HepG2 (cell line): Measurements from ENCODE around the gene MYOM1. TPM values are rescaled to one million over a fixed set of nuclear protein-coding genes. Genes with fewer than 3 reads are reported as not detected.

Source experiments
- KDM3A ChIP-seq: IDR thresholded peaks from 2 replicates; pipeline ENCODE4 v1.6.1; 2018; ENCODE audit warnings: low read depth, missing compliant biosample characterization
- NFE2L2 ChIP-seq: fragments of 150-350 bp; IDR thresholded peaks from 2 replicates; pipeline ENCODE4 v1.6.1; 2014; ENCODE audit warnings: low read length
- NFRKB ChIP-seq: fragments of 450-650 bp; IDR thresholded peaks from 2 replicates; pipeline ENCODE4 v1.6.1; 2017
- PHB2 ChIP-seq: fragments of 450-650 bp; IDR thresholded peaks from 2 replicates; pipeline ENCODE4 v1.6.1; 2018; ENCODE audit not compliant: partially characterized antibody
- PTBP1 ChIP-seq: fragments of 200-400 bp; formaldehyde crosslinking; IDR thresholded peaks from 2 replicates; pipeline ENCODE4 v1.6.1; 2018; ENCODE audit warnings: low read length, low read depth; ENCODE audit not compliant: poor library complexity, severe bottlenecking
- RARG ChIP-seq: sonication (generic); formaldehyde crosslinking; IDR thresholded peaks from 2 replicates; pipeline ENCODE4 v1.4.0; 2020; ENCODE audit warnings: low read depth, mild to moderate bottlenecking, missing genetic modification reagents
- REL ChIP-seq: sonication (generic); formaldehyde crosslinking; conservative IDR thresholded peaks from 2 replicates; pipeline ENCODE4 v1.8.0; 2022; ENCODE audit warnings: mild to moderate bottlenecking, missing genetic modification reagents, moderate library complexity
- SAFB2 ChIP-seq: sonication (generic); formaldehyde crosslinking; IDR thresholded peaks from 2 replicates; pipeline ENCODE4 v1.5.1; 2020; ENCODE audit warnings: missing genetic modification reagents, low read depth, mild to moderate bottlenecking, borderline replicate concordance
- SOX13 ChIP-seq, 3 experiments: fragments of 450-650 bp in 1 of 3; sonication (generic) in 1 of 3; formaldehyde crosslinking in 1 of 3; IDR thresholded peaks in 2 of 3; conservative IDR thresholded peaks in 1 of 3; 2 replicates each; pipeline versions ENCODE4 v1.5.0 to v1.6.1; 2016 to 2020; ENCODE audit warnings: antibody characterized with exemption in 1 of 3, mild to moderate bottlenecking in 1 of 3, missing compliant biosample characterization in 1 of 3, missing genetic modification reagents in 1 of 3, moderate library complexity in 1 of 3
- ZNF124 ChIP-seq: sonication (generic); formaldehyde crosslinking; IDR thresholded peaks from 2 replicates; pipeline ENCODE4 v1.4.0; 2020; ENCODE audit warnings: missing genetic modification reagents
- ZNF367 ChIP-seq: sonication (generic); formaldehyde crosslinking; IDR thresholded peaks from 2 replicates; pipeline ENCODE4 v1.4.0; 2020; ENCODE audit warnings: missing genetic modification reagents, borderline replicate concordance
- ZNF530 ChIP-seq: sonication (generic); formaldehyde crosslinking; IDR thresholded peaks from 2 replicates; pipeline ENCODE4 v1.5.0; 2020; ENCODE audit warnings: low read depth, mild to moderate bottlenecking, missing genetic modification reagents
- polyA plus RNA-seq, 8 experiments: library from polyadenylated mRNA; depleted of rRNA in 3 of 8; stranded (reverse) in 7 of 8; unstranded in 1 of 8; fragments of >200 nt; fragmentation: Illumina TruSeq in 4 of 8; extraction: Trizol in 4 of 8; gene quantifications; 2 replicates each; pipeline versions ENCODE4 v1.2.1 to v1.2.3, GENCODE V29; 2011 to 2016; ENCODE audit warnings: low read depth in 4 of 8, missing spikeins in 1 of 8, mixed read lengths in 1 of 8; ENCODE audit not compliant: insufficient read depth in 1 of 8
- total RNA-seq, 5 experiments: library from RNA; depleted of rRNA; stranded (reverse); fragments of >200 nt; fragmentation: Illumina TruSeq; extraction: Trizol; gene quantifications; 2 replicates each; pipeline ENCODE4 v1.2.3, GENCODE V29; 2016; ENCODE audit warnings: low read depth in 1 of 5
- TF ChIP-seq, protein P1 (sequence below): sonication (generic); formaldehyde crosslinking; IDR thresholded peaks from 2 replicates; pipeline ENCODE4 v1.5.0; 2020; ENCODE audit warnings: mild to moderate bottlenecking, missing genetic modification reagents, borderline replicate concordance
- TF ChIP-seq, protein P2 (sequence below): sonication (generic); formaldehyde crosslinking; IDR thresholded peaks from 2 replicates; pipeline ENCODE4 v1.4.0; 2020; ENCODE audit warnings: missing genetic modification reagents, mild to moderate bottlenecking, borderline replicate concordance
- TF ChIP-seq, protein P3 (sequence below): sonication (generic); formaldehyde crosslinking; IDR thresholded peaks from 2 replicates; pipeline ENCODE4 v1.5.1; 2020; ENCODE audit warnings: mild to moderate bottlenecking, moderate library complexity, missing genetic modification reagents
- TF ChIP-seq, protein P4 (sequence below): sonication (generic); formaldehyde crosslinking; IDR thresholded peaks from 2 replicates; pipeline ENCODE4 v1.4.0; 2020; ENCODE audit warnings: mild to moderate bottlenecking, low read depth, missing genetic modification reagents
- TF ChIP-seq, protein P5 (sequence below): sonication (generic); formaldehyde crosslinking; IDR thresholded peaks from 2 replicates; pipeline ENCODE4 v1.9.0; 2021; ENCODE audit warnings: missing genetic modification reagents, borderline replicate concordance

Gene MYOM1
- total and polyA plus RNA-seq, 2 of the 13 experiments (the other 11 are each of a cell fraction or from before 2014, with no cell fraction given): 0.46 to 0.98 TPM

DNA sequence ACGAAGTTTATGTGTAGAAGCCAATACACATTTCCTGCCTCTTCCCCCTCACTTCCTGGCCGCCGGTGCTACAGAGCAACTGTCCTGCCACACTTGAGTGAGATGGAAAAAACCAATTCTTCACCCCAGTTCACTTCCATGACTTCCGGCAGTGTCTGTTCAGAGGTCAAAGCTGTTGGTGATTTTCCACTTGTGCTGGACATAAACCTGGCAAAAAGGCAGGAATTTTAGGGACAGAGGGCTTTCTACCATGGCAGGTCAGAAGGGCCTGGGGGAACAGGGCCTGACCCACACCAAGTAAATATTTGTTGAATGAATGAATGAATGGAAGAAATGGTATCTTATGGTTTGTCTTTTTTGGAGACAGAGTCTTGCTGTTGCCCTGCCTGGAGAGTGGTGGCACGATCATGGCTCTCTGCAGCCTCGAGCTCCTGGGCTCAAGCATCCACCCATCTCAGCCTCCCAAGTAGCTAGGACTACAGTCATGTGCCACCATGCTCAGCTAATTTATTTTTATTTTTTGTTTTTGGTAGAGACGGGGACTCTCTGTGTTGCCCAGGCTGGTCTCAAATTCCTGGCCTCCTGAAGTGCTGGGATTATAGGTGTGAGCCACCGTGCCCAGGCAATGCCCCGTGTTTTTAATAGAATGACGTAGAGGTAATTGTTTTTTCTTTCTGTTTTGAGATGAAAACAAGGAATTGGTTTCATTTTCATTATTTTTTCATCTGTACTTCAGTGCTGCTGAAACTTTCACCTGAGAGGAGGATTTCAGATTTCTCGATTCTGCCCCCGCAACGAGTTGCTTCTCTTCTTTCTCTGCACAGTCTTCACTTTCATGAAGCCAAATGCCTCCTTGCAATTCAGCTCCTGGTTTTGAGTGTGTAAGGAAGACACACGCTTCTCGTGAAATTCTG, 158.8 kb downstream of the MYOM1 start (continued):
- TF ChIP-seq, protein P1, sequence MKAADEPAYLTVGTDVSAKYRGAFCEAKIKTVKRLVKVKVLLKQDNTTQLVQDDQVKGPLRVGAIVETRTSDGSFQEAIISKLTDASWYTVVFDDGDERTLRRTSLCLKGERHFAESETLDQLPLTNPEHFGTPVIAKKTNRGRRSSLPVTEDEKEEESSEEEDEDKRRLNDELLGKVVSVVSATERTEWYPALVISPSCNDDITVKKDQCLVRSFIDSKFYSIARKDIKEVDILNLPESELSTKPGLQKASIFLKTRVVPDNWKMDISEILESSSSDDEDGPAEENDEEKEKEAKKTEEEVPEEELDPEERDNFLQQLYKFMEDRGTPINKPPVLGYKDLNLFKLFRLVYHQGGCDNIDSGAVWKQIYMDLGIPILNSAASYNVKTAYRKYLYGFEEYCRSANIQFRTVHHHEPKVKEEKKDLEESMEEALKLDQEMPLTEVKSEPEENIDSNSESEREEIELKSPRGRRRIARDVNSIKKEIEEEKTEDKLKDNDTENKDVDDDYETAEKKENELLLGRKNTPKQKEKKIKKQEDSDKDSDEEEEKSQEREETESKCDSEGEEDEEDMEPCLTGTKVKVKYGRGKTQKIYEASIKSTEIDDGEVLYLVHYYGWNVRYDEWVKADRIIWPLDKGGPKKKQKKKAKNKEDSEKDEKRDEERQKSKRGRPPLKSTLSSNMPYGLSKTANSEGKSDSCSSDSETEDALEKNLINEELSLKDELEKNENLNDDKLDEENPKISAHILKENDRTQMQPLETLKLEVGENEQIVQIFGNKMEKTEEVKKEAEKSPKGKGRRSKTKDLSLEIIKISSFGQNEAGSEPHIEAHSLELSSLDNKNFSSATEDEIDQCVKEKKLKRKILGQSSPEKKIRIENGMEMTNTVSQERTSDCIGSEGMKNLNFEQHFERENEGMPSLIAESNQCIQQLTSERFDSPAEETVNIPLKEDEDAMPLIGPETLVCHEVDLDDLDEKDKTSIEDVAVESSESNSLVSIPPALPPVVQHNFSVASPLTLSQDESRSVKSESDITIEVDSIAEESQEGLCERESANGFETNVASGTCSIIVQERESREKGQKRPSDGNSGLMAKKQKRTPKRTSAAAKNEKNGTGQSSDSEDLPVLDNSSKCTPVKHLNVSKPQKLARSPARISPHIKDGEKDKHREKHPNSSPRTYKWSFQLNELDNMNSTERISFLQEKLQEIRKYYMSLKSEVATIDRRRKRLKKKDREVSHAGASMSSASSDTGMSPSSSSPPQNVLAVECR (CRISPR knock-in tag): peak; percentile 16; the same call in 1 of the 2 replicates
- no peak for TF ChIP-seq PHB2
- TF ChIP-seq, protein P2, sequence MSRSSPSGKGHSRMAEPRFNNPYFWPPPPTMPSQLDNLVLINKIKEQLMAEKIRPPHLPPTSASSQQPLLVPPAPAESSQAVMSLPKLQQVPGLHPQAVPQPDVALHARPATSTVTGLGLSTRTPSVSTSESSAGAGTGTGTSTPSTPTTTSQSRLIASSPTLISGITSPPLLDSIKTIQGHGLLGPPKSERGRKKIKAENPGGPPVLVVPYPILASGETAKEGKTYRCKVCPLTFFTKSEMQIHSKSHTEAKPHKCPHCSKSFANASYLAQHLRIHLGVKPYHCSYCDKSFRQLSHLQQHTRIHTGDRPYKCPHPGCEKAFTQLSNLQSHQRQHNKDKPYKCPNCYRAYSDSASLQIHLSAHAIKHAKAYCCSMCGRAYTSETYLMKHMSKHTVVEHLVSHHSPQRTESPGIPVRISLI (CRISPR knock-in tag): peak; percentile 87; the same call in 1 of the 2 replicates
- no peak for TF ChIP-seq REL (CRISPR knock-in tag)
- TF ChIP-seq SOX13 (IDR thresholded peaks at IDR 0.05): no peak
- TF ChIP-seq SOX13 (CRISPR knock-in tag; conservative IDR thresholded peaks at IDR 0.05 in 1 of 2, IDR thresholded peaks at IDR 0.05 in 1 of 2): peak in 1 of 2 experiments; percentile 78; a peak in 1 of 4 replicates
- peak; percentile 42; the same call in 1 of the 2 replicates for TF ChIP-seq ZNF124
- TF ChIP-seq, protein P3, sequence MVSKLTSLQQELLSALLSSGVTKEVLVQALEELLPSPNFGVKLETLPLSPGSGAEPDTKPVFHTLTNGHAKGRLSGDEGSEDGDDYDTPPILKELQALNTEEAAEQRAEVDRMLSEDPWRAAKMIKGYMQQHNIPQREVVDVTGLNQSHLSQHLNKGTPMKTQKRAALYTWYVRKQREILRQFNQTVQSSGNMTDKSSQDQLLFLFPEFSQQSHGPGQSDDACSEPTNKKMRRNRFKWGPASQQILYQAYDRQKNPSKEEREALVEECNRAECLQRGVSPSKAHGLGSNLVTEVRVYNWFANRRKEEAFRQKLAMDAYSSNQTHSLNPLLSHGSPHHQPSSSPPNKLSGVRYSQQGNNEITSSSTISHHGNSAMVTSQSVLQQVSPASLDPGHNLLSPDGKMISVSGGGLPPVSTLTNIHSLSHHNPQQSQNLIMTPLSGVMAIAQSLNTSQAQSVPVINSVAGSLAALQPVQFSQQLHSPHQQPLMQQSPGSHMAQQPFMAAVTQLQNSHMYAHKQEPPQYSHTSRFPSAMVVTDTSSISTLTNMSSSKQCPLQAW (CRISPR knock-in tag): peak; percentile 93
- no peak for TF ChIP-seq ZNF367 (CRISPR knock-in tag)
- no peak for TF ChIP-seq NFE2L2
- TF ChIP-seq ZNF530 (CRISPR knock-in tag): no peak
- TF ChIP-seq, protein P4, sequence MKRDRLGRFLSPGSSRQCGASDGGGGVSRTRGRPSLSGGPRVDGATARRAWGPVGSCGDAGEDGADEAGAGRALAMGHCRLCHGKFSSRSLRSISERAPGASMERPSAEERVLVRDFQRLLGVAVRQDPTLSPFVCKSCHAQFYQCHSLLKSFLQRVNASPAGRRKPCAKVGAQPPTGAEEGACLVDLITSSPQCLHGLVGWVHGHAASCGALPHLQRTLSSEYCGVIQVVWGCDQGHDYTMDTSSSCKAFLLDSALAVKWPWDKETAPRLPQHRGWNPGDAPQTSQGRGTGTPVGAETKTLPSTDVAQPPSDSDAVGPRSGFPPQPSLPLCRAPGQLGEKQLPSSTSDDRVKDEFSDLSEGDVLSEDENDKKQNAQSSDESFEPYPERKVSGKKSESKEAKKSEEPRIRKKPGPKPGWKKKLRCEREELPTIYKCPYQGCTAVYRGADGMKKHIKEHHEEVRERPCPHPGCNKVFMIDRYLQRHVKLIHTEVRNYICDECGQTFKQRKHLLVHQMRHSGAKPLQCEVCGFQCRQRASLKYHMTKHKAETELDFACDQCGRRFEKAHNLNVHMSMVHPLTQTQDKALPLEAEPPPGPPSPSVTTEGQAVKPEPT: no peak
- TF ChIP-seq KDM3A: no peak; the same call in 1 of the 2 replicates
- TF ChIP-seq PTBP1: no peak
- TF ChIP-seq, protein P5, sequence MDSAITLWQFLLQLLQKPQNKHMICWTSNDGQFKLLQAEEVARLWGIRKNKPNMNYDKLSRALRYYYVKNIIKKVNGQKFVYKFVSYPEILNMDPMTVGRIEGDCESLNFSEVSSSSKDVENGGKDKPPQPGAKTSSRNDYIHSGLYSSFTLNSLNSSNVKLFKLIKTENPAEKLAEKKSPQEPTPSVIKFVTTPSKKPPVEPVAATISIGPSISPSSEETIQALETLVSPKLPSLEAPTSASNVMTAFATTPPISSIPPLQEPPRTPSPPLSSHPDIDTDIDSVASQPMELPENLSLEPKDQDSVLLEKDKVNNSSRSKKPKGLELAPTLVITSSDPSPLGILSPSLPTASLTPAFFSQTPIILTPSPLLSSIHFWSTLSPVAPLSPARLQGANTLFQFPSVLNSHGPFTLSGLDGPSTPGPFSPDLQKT (CRISPR knock-in tag): no peak
- TF ChIP-seq NFRKB: no peak
- TF ChIP-seq RARG (CRISPR knock-in tag): no peak
- TF ChIP-seq SAFB2 (CRISPR knock-in tag): no peak
